Stimulated activated CD8-positive, alpha-beta memory T cell treated with anti-CD3 and anti-CD28 coated beads, Interleukin-15, amount 100 ng/mL, for 1 hour (primary cell): ENCODE data around the gene EHD1.
A peak's percentile ranks its signal among the peaks of the same experiment; 100 is the strongest.

Experiments
- DNase-seq: peaks from one replicate; pipeline ENCODE4 v3.0.0-alpha.2; 2020; ENCODE audit warnings: low read depth

EHD1 gene

DNA sequence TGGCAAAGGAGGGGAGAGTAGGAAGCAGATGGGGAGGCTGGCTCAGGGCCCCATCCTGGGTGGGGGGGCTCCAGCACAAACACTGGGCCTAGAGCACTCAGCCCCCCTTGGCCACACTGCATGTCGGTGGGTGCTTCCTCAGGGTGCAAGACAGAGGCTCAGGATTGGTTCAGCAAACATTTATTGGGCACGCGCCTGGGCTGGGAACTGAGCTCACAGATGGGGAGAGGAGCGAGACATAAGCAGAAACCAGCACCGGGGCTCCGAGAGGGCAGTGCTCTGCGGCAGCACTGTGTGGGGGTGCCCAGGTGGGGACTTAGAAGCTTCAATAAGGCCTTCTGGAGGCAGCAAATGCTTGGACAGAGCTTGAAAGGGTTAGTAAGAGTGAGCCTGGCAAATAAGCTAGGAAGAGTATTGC lies 12.1 kb upstream of the EHD1 start:
- DNase-seq, result no peak

DNA sequence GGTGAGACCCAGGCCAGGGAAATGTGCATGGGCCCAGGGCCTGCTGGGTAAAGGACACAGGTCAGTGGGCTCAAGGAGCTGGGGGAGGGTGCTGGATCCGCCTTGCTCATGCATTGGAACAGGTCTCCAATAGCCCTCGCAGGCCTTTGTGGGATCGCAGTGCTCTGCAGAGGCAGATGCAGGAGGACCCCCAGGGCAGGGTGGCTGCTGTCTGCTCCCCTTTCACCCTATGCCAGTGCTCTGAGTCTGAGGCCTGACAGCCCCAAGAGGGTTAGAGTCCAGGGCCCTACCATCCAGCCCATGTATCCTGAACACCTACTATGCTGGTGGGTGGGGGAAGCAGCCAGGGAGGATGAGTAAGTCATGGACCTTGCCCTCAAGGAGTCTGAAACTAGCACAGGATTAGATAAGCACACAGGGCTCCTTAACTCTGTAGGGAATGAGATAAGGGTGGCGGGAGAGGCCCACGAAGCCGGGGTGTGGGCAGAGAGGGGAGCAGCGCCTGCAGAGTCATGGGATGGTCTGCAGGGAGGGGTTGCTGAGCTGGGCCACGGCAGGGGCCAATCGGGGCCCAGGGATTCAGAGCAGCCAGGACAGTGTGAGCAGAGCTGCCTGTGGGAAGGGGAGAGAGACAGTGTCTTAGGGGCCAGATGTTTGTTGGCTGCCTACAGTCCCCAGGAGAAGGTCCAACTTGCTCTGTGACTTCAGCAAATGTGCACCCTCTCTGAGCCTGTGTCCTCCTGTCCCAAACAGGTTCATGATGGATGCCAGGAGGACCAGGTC lies 10.5 kb upstream of the EHD1 start:
- no peak for DNase-seq

DNA sequence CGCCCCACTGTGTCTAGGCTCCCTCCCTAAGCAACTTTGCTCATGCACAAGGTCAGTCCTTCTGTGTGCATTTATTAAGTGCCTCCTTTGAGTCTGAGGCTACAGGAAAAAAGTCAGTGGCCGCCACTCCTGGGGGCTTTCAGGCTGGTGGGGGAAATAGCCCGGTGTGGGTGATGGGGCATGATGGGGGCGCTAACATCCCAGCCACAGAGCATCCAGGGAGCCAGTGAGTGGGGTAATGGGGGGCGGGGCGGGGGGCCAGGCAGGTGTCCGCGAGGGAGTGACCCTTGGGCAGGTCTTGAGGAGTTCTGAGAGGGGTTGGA lies 9.9 kb upstream of the EHD1 start:
- DNase-seq, result no peak

DNA sequence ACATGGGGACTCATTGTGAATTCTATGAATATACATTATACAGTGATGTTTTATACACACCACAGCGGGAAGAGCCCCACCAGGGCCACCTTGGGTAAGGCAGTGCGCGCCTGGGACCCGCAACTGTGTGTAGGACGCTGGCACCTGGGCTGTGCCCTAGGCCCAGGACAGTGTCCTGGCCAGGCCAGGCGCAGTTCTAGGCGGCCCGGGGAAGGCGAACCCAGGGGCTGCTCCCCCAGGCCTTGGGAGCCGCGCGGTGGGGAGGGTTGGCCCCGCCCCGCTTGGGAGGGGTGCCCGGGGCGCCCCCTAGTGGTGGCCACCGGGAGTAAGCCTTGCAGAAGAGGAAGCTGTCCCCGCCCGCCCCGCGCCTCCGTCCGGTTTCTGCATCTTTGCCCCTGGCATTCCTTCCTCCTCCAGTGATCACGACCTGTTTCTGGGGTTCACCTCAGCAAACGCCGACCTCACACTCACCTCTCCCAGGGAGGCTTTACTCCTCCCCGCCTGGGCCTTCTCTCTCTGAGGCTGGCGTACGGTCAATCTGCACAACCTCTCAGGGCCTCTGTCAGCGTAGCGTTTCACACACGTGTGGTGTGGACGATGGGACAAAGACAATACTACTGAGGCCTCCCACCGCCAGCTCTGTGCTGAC lies 9.5 kb upstream of the EHD1 start:
- peak; percentile 66 for DNase-seq

GRCh38 chr11:64887234-64887756 lies 8.9 kb upstream of the EHD1 start:
- DNase-seq, result no peak

GRCh38 chr11:64885367-64886286 lies 7.2 kb upstream of the EHD1 start:
- no peak for DNase-seq

- no peak for DNase-seq
These were observed 5.6 kb upstream of the EHD1 start for GRCh38 chr11:64884019-64884418.

DNA sequence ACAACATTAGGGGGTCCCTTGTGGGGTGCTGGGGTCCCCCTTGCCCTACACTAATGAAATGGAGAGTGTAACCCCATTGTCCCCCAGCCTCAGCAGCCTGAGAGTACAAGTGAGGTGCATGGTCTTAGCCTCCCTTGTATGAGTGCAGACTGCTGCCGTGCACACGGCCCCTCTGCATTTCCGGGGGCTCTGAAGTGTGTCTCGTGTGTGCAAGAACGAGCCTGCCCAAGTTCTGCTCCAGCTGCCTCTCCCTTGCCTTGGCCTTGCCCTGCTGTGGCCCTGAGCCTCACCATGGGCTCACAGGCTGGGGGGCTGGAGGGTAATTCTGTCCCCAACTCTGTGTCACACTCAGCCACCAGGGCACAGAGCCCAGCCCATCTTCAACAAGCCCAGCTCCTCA lies 5.2 kb upstream of the EHD1 start:
- no peak for DNase-seq

- no peak for DNase-seq
These were observed 3.8 kb upstream of the EHD1 start for GRCh38 chr11:64882243-64882642.

GRCh38 chr11:64881476-64881875 lies 3.1 kb upstream of the EHD1 start:
- no peak for DNase-seq

DNA sequence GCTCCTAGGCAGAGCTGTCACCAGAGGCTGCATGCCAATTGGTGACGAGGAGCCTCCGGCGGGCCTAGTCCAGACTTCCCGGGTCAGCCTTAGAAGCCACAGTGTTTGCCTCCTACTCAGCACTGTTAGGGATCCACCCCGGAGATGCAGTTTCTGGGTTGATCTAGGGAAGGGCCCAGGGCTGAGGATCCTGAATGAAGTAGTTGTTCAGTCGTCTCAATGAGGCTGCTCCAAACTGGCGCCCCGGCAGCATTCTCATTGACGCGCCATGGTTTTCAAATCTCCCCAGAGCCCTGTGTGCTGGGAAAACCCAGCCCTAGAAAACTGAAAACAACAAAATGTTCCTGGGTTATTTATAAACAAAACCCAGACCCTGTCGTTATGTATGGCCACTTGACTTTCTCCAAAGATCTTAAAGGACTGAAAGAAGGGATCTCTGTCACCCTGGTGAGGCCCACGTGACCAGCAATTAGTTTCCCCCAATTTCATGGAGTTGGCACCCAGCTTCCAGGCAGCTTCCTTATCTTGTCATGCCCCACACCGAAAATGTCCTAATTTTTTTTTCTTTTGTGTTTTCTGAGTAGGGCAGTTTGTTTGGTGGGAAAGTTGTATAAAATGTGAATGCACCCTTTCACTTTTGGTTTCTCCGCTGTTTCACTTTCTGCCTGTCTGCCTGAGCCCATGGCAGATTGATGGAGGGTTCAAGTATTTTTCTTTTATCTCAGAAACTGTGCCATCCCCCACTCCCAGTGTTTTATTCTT lies 2.0 kb upstream of the EHD1 start:
- no peak for DNase-seq

- DNase-seq, result no peak
These were observed 951 bp upstream of the EHD1 start for GRCh38 chr11:64879244-64879900.

DNA sequence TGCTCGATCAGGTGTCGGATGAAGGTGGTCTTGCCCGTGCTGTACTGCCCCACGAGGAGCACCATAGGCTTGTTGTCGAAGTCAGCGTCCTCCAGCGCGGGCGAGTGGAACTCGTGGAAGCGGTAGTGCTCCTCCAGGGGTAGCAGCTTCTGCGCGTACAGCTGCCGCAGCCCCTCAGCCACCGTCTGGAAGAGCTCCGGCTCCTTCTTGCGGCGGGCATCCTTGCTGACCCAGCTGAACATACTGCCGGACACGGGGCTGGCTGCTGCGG lies 263 bp downstream of the EHD1 start:
- DNase-seq, result no peak

DNA sequence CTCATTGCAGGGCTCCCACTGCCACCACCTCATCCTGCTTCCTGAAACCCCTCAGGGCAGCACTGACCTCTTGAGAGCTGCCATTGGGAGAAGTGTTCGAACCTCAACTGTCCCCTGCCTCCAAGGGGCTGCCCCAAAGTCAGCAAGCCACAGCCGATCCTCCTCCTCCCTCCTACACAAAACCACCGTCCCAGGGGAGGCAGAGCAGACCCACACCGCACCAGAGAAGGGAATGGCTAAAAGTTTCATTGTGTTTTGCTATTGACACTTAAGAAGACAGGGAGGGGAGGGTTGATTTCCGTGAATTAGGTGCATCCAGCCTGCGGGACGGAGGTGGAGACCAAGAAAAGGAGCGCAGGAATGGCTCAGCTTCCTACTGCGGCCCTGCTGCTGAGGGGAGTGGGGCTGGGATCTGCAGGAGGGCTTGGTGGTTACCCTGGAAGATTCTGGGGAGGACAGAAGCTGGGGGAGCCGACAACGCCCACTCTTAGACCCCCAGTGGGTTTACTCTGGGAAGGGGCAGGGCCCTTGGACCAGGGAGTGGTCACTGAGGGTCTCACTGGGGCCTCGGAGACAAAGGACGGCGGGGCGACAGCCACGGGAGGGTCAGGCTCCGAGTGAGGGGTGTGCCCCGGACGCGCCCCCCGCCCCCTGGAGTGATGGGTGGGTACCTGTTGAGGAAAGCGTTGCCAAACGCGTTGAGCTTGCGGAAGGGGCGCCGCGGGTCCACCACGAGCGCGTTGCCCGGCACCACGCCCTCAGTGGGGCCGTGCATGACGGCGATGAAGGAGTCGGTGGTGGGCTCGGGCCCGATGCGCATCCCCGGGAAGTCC lies 815 bp downstream of the EHD1 start:
- DNase-seq, result no peak

GRCh38 chr11:64876835-64877341 lies 1.5 kb downstream of the EHD1 start:
- DNase-seq, result no peak

GRCh38 chr11:64876229-64876750 lies 2.1 kb downstream of the EHD1 start:
- DNase-seq, result no peak

- DNase-seq, result no peak
These were observed 2.8 kb downstream of the EHD1 start for GRCh38 chr11:64875369-64876228.

GRCh38 chr11:64874308-64875240 lies 3.8 kb downstream of the EHD1 start:
- no peak for DNase-seq
